ENCODE measurements around the gene ZNF516. TPM values are rescaled to one million over a fixed set of nuclear protein-coding genes. Genes with fewer than 3 reads are reported as not detected.

ZNF516 gene
- total RNA-seq, 1 experiment from 2014 or later, result 25.5 TPM

GRCh38 chr18:76441668-76442412 is 53.2 kb downstream of the ZNF516 start:
- ChIA-PET POLR2A (no interaction called here), CTCF (no interaction called here)
- Mint-ChIP-seq H3K9me3 (ENCODE audit: unreplicated experiment) (no peaks in the 10 kb centered on the region), H3K27ac (ENCODE audit: unreplicated experiment) (no peak overlapping the region), H3K4me3 (ENCODE audit: unreplicated experiment) (no peak overlapping the region), H3K4me1 (ENCODE audit: low read depth, unreplicated experiment) (no peaks in the 10 kb centered on the region), H3K27me3 (ENCODE audit: insufficient read depth, unreplicated experiment) (no peaks in the 10 kb centered on the region), H3K36me3 (ENCODE audit: insufficient read depth, unreplicated experiment) (peaks cover 7% of the 10 kb centered on the region)
- Histone ChIP-seq H3K4me3 (ENCODE audit: low read depth, low read length) (no peak overlapping the region), H3K27me3 (replicated peaks; ENCODE audit: control insufficient read depth, insufficient read depth, low read length) (no peaks in the 10 kb centered on the region), H3K4me1 (no peaks in the 10 kb centered on the region), H3K36me3 (ENCODE audit: control insufficient read depth, insufficient read depth, low read length) (no peaks in the 10 kb centered on the region), H3K9me3 (no peaks in the 10 kb centered on the region)
- no peak for TF ChIP-seq CTCF (IDR thresholded peaks at IDR 0.05; ENCODE audit: insufficient read depth in 1 of 2, low read depth in 1 of 2, low read length in 1 of 2, severe bottlenecking in 1 of 2, unreplicated experiment in 1 of 2)
- BruUV-seq (replicated peaks), result no TSS peak
- DNase-seq, result no peak
- intact Hi-C loops (cut with micrococcal nuclease; ENCODE audit: unreplicated experiment), result no loop called here

- Mint-ChIP-seq H3K27me3 (ENCODE audit: insufficient read depth, unreplicated experiment) (no peaks in the 10 kb centered on the region), H3K27ac (ENCODE audit: unreplicated experiment) (no peak overlapping the region), H3K36me3 (ENCODE audit: insufficient read depth, unreplicated experiment) (peaks cover 8% of the 10 kb centered on the region), H3K9me3 (ENCODE audit: unreplicated experiment) (no peaks in the 10 kb centered on the region), H3K4me1 (ENCODE audit: low read depth, unreplicated experiment) (no peaks in the 10 kb centered on the region), H3K4me3 (ENCODE audit: unreplicated experiment) (no peak overlapping the region)
- BruUV-seq (replicated peaks), result no TSS peak
- H3K27me3 ChIP-seq (replicated peaks; ENCODE audit: control insufficient read depth, insufficient read depth, low read length), result no peaks in the 10 kb centered on the region
- ChIA-PET POLR2A (no interaction called here), CTCF (no interaction called here)
- TF ChIP-seq CTCF (IDR thresholded peaks at IDR 0.05; ENCODE audit: insufficient read depth in 1 of 2, low read depth in 1 of 2, low read length in 1 of 2, severe bottlenecking in 1 of 2, unreplicated experiment in 1 of 2), result no peak
- H3K4me1 ChIP-seq, result no peaks in the 10 kb centered on the region
- H3K9me3 ChIP-seq, result no peaks in the 10 kb centered on the region
- intact Hi-C loops (cut with micrococcal nuclease; ENCODE audit: unreplicated experiment), result no loop called here
- no peak for DNase-seq
- no peak overlapping the region for H3K4me3 ChIP-seq (ENCODE audit: low read depth, low read length)
- no peaks in the 10 kb centered on the region for H3K36me3 ChIP-seq (ENCODE audit: control insufficient read depth, insufficient read depth, low read length)
These were observed 53.9 kb downstream of the ZNF516 start for GRCh38 chr18:76441002-76441667.

GRCh38 chr18:76437910-76438309 is 57.1 kb downstream of the ZNF516 start:
- Mint-ChIP-seq H3K9me3 (ENCODE audit: unreplicated experiment) (no peaks in the 10 kb centered on the region), H3K27me3 (ENCODE audit: insufficient read depth, unreplicated experiment) (no peaks in the 10 kb centered on the region), H3K4me1 (ENCODE audit: low read depth, unreplicated experiment) (no peaks in the 10 kb centered on the region), H3K4me3 (ENCODE audit: unreplicated experiment) (no peak overlapping the region), H3K36me3 (ENCODE audit: insufficient read depth, unreplicated experiment) (peaks cover 16% of the 10 kb centered on the region), H3K27ac (ENCODE audit: unreplicated experiment) (no peak overlapping the region)
- no peaks in the 10 kb centered on the region for H3K4me1 ChIP-seq
- ChIA-PET CTCF (no interaction called here), POLR2A (no interaction called here)
- no peaks in the 10 kb centered on the region for H3K9me3 ChIP-seq
- no TSS peak for BruUV-seq (replicated peaks)
- H3K36me3 ChIP-seq (ENCODE audit: control insufficient read depth, insufficient read depth, low read length), result no peaks in the 10 kb centered on the region
- TF ChIP-seq CTCF (IDR thresholded peaks at IDR 0.05; ENCODE audit: insufficient read depth in 1 of 2, low read depth in 1 of 2, low read length in 1 of 2, severe bottlenecking in 1 of 2, unreplicated experiment in 1 of 2), result no peak
- intact Hi-C loops (cut with micrococcal nuclease; ENCODE audit: unreplicated experiment), result no loop called here
- no peaks in the 10 kb centered on the region for H3K27me3 ChIP-seq (replicated peaks; ENCODE audit: control insufficient read depth, insufficient read depth, low read length)
- no peak overlapping the region for H3K4me3 ChIP-seq (ENCODE audit: low read depth, low read length)
- no peak for DNase-seq

Measured in Caco-2 (cell line).